ENCODE data around the gene PSMD7. TPM values are rescaled to one million over a fixed set of nuclear protein-coding genes. Genes with fewer than 3 reads are reported as not detected.

PSMD7 gene
- total RNA-seq, 1 donor from 2014 or later = 114 TPM

DNA sequence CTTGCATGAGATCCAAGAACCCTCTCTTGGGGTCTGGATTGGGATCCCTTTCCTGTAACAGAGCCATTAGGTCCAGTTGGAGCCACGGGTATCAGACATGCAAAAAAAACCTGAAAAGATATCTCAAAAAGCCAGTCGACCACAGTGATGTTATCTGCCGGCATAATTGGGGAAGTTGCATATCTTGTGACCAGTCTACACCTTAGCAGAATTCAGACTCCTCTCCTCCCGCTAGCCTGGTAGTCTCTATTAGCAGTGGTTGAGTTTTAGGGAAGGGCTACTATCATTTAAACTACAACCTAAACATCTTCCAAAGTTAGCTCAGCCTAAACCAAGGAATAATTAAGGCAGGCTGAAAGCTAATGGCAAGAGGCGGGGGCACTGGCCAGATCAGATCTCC lies 16.2 kb upstream of the PSMD7 start:
- Mint-ChIP-seq H3K27me3 (ENCODE audit: low read depth) (peaks cover 16% of the 10 kb centered on the region), H3K4me3 (no peak overlapping the region), H3K36me3 (ENCODE audit: low read depth) (no peaks in the 10 kb centered on the region), H3K4me1 (peaks cover 7% of the 10 kb centered on the region), H3K9me3 (peaks cover 5% of the 10 kb centered on the region), H3K27ac (ENCODE audit: unreplicated experiment) (no peak overlapping the region)
- TF ChIP-seq, protein P1, sequence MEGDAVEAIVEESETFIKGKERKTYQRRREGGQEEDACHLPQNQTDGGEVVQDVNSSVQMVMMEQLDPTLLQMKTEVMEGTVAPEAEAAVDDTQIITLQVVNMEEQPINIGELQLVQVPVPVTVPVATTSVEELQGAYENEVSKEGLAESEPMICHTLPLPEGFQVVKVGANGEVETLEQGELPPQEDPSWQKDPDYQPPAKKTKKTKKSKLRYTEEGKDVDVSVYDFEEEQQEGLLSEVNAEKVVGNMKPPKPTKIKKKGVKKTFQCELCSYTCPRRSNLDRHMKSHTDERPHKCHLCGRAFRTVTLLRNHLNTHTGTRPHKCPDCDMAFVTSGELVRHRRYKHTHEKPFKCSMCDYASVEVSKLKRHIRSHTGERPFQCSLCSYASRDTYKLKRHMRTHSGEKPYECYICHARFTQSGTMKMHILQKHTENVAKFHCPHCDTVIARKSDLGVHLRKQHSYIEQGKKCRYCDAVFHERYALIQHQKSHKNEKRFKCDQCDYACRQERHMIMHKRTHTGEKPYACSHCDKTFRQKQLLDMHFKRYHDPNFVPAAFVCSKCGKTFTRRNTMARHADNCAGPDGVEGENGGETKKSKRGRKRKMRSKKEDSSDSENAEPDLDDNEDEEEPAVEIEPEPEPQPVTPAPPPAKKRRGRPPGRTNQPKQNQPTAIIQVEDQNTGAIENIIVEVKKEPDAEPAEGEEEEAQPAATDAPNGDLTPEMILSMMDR (conservative IDR thresholded peaks at IDR 0.05) = no peak
- DNase-seq (ENCODE audit: low read depth, low spot score) = no peak

DNA sequence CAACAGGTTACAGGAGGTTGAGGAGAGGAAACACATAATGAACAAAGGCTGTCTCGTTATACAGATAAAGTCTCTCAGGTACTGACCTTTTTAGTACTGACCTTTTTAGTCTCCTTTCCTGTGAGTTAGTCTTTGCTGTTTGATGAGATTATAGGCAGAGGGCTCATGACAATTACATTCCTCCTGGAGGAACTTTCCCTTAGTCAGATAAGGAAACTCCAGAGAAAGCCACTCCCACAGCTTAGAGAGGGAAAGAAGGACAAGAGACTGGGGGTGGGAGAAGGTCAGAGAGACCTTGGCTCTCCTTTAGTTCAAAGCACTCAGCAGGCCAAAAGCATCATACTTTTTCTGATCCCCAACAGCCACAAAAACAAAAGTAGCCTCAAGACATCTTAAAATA lies 15.3 kb upstream of the PSMD7 start:
- H3K27ac Mint-ChIP-seq (ENCODE audit: unreplicated experiment) = no peak overlapping the region
- H3K36me3 Mint-ChIP-seq (ENCODE audit: low read depth) = no peaks in the 10 kb centered on the region
- H3K27me3 Mint-ChIP-seq (ENCODE audit: low read depth) = peaks cover 9% of the 10 kb centered on the region
- H3K9me3 Mint-ChIP-seq = peaks cover 5% of the 10 kb centered on the region
- TF ChIP-seq, protein P1 (conservative IDR thresholded peaks at IDR 0.05) = no peak
- no peak for DNase-seq (ENCODE audit: low read depth, low spot score)
- H3K4me1 Mint-ChIP-seq = peaks cover 7% of the 10 kb centered on the region
- no peak overlapping the region for H3K4me3 Mint-ChIP-seq

DNA sequence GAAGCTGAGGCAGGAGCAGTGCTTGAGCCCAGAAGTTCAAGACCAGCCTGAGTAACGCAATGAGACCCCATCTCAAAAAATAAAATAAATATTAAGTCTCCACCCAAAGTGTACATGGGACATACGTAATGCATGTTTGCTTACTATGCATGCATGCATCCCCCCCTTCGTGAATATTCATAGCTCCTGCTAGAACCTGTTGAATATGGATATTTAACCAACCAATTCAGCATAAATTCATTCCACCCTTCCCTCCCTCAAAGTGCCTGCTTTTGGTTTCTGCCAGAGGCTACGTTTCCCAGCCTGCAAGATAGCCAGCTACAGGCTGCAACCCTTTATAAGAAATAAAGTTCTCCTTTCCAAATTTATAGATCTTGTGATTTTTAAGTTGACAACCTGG lies 12.9 kb upstream of the PSMD7 start:
- peaks cover 5% of the 10 kb centered on the region for H3K9me3 Mint-ChIP-seq
- no peaks in the 10 kb centered on the region for H3K4me1 Mint-ChIP-seq
- H3K27ac Mint-ChIP-seq (ENCODE audit: unreplicated experiment) = no peak overlapping the region
- TF ChIP-seq, protein P1 (conservative IDR thresholded peaks at IDR 0.05) = no peak
- no peak for DNase-seq (ENCODE audit: low read depth, low spot score)
- no peaks in the 10 kb centered on the region for H3K36me3 Mint-ChIP-seq (ENCODE audit: low read depth)
- no peaks in the 10 kb centered on the region for H3K27me3 Mint-ChIP-seq (ENCODE audit: low read depth)
- H3K4me3 Mint-ChIP-seq = no peak overlapping the region

DNA sequence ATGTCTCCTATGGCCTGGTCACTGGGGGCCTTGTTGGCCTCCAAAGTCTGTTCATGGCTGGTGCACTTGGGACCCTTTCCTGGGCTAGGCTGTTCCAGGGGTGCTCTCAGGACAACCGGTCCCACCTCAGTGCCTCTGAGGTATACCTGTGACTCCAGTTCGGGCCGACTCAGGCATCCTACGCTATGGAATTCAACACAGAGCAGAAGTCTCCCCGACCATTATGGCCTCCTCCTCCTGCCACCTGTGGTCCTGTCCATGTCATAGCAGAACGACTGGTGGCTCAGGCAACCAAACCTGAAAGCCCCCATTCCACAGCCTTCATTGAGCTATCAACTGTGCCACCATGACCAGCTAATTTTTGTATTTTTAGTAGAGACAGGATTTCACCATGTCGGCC lies 8.5 kb upstream of the PSMD7 start:
- Mint-ChIP-seq H3K27me3 (ENCODE audit: low read depth) (no peaks in the 10 kb centered on the region), H3K4me3 (no peak overlapping the region), H3K36me3 (ENCODE audit: low read depth) (no peaks in the 10 kb centered on the region), H3K9me3 (peaks cover 11% of the 10 kb centered on the region), H3K4me1 (no peaks in the 10 kb centered on the region), H3K27ac (ENCODE audit: unreplicated experiment) (no peak overlapping the region)
- DNase-seq (ENCODE audit: low read depth, low spot score) = no peak
- TF ChIP-seq, protein P1 (conservative IDR thresholded peaks at IDR 0.05) = no peak

DNA sequence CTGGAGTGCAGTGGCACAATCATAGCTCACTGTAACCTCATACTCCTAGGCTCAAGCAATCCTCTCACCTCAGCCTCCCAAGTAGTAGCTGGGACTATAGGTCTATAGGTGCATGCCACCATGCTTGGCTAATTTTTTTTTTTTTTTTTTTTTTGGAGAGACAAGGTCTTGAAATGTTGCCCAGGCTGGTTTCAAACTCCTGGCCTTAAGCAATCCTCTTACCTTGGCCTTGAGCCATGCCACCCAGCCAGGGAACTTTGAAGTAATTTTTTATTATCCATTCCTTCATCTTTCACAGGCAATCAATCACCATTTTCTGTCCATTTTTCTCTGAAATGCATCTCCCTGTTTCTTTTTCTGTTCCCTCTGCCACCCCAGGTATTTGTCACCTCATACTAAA lies 6.3 kb upstream of the PSMD7 start:
- Mint-ChIP-seq H3K9me3 (peaks cover 5% of the 10 kb centered on the region), H3K36me3 (ENCODE audit: low read depth) (no peaks in the 10 kb centered on the region), H3K27ac (ENCODE audit: unreplicated experiment) (no peak overlapping the region), H3K27me3 (ENCODE audit: low read depth) (no peaks in the 10 kb centered on the region), H3K4me3 (no peak overlapping the region), H3K4me1 (no peaks in the 10 kb centered on the region)
- TF ChIP-seq, protein P1 (conservative IDR thresholded peaks at IDR 0.05) = no peak
- no peak for DNase-seq (ENCODE audit: low read depth, low spot score)

DNA sequence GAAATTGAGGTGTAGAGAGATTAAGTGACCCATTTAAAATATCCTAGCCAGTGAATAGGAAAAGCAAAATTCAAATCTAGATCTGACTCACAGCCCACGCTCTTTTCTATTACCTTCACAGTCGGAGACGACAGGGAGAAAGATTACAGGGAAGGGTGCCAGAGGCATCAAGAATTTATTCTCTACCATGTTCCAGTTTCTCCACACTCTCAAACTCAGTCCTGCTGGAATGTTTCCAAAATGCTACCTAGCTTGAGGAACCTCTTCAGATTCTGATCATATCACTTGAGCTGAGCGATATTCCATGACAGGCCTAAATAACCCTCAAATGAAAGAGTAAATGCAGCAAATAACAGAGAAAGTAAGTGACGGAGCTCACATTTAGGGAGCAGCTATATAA lies 5.4 kb upstream of the PSMD7 start:
- no peak overlapping the region for H3K4me3 Mint-ChIP-seq
- TF ChIP-seq, protein P1 (conservative IDR thresholded peaks at IDR 0.05) = no peak

More for the DNA sequence above, 5.4 kb upstream of the PSMD7 start:
- DNase-seq (ENCODE audit: low read depth, low spot score) = no peak
- Mint-ChIP-seq H3K27me3 (ENCODE audit: low read depth) (no peaks in the 10 kb centered on the region), H3K4me1 (peaks cover 8% of the 10 kb centered on the region), H3K36me3 (ENCODE audit: low read depth) (peaks cover 5% of the 10 kb centered on the region), H3K9me3 (peaks cover 7% of the 10 kb centered on the region), H3K27ac (ENCODE audit: unreplicated experiment) (no peak overlapping the region)

Data from neural crest cell (in vitro differentiated cells).